Breast epithelium (tissue), 3 donors: Measurements from ENCODE around the gene NIPSNAP2.

Experiments used
- CTCF ChIP-seq, 3 donors: fragments of 450-650 bp; IDR thresholded peaks; one replicate each; pipeline ENCODE4 v1.5.1; 2016 to 2017; ENCODE audit warnings: antibody characterized with exemption in 3 of 3, mild to moderate bottlenecking in 3 of 3, moderate library complexity in 3 of 3
- POLR2A ChIP-seq: fragments of 450-650 bp; IDR thresholded peaks from one replicate; pipeline ENCODE4 v1.6.1; 2016; ENCODE audit warnings: antibody characterized with exemption, mild to moderate bottlenecking, moderate library complexity

- no peak for TF ChIP-seq CTCF (IDR thresholded peaks at IDR 0.05)
- TF ChIP-seq POLR2A: no peak
Measured at GRCh38 chr7:56023500-56023899, 59.1 kb downstream of the NIPSNAP2 start.
